Measurements from ENCODE around the gene ZNF175. TPM values are rescaled to one million over a fixed set of nuclear protein-coding genes. Genes with fewer than 3 reads are reported as not detected.

ZNF175 gene
- total and polyA plus RNA-seq, 8 donors: 9.4 to 22.1 (median 17.4) TPM

- peaks cover 0 to 84% of the 10 kb centered on the region in 2 donors for H3K27me3 ChIP-seq
- intact Hi-C loops (cut with DNase I): no loop called here
- no peak for ATAC-seq
Observed at GRCh38 chr19:51549533-51550324, 21.4 kb upstream of the ZNF175 start.

GRCh38 chr19:51550848-51551672 lies 20.0 kb upstream of the ZNF175 start:
- no peak for DNase-seq
- Histone ChIP-seq H3K36me3 (no peaks in the 10 kb centered on the region), H3K27ac (no peak overlapping the region), H3K9me3 (no peaks in the 10 kb centered on the region), H3K27me3 (peaks cover 0 to 71% of the 10 kb centered on the region in 2 donors), H3K4me3 (no peak overlapping the region), H3K4me1 (peaks cover 0 to 2% of the 10 kb centered on the region in 2 donors)
- ATAC-seq: no peak
- intact Hi-C loops (cut with DNase I): no loop called here
- no peak for TF ChIP-seq CTCF (IDR thresholded peaks at IDR 0.05)

More at GRCh38 chr19:51549533-51550324, 21.4 kb upstream of the ZNF175 start:
- H3K9me3 ChIP-seq: no peaks in the 10 kb centered on the region
- H3K27ac ChIP-seq: no peak overlapping the region
- no peak for DNase-seq
- TF ChIP-seq CTCF (IDR thresholded peaks at IDR 0.05): no peak
- H3K36me3 ChIP-seq: no peaks in the 10 kb centered on the region
- H3K4me3 ChIP-seq: no peak overlapping the region
- peaks cover 0 to 3% of the 10 kb centered on the region in 2 donors for H3K4me1 ChIP-seq

GRCh38 chr19:51551673-51552432 lies 19.2 kb upstream of the ZNF175 start:
- H3K4me3 ChIP-seq: no peak overlapping the region
- no peak overlapping the region for H3K27ac ChIP-seq
- no peaks in the 10 kb centered on the region for H3K9me3 ChIP-seq
- H3K4me1 ChIP-seq: no peaks in the 10 kb centered on the region
- intact Hi-C loops (cut with DNase I): no loop called here
- TF ChIP-seq CTCF (IDR thresholded peaks at IDR 0.05): no peak
- DNase-seq (no peak), ATAC-seq (no peak)
- H3K36me3 ChIP-seq: no peaks in the 10 kb centered on the region
- H3K27me3 ChIP-seq: peaks cover 0 to 63% of the 10 kb centered on the region in 2 donors

- Histone ChIP-seq H3K4me3 (no peak overlapping the region), H3K27me3 (peaks cover 0 to 61% of the 10 kb centered on the region in 2 donors), H3K9me3 (no peaks in the 10 kb centered on the region), H3K36me3 (no peaks in the 10 kb centered on the region), H3K27ac (no peak overlapping the region), H3K4me1 (no peaks in the 10 kb centered on the region)
- ATAC-seq (no peak), DNase-seq (no peak)
- intact Hi-C loops (cut with DNase I): no loop called here
- TF ChIP-seq CTCF (IDR thresholded peaks at IDR 0.05): no peak
Observed at GRCh38 chr19:51552608-51552995, 18.5 kb upstream of the ZNF175 start.

Data from left lung (tissue), 10 donors.